Measurements from ENCODE around the gene CDH4.

The CDH4 gene

DNA sequence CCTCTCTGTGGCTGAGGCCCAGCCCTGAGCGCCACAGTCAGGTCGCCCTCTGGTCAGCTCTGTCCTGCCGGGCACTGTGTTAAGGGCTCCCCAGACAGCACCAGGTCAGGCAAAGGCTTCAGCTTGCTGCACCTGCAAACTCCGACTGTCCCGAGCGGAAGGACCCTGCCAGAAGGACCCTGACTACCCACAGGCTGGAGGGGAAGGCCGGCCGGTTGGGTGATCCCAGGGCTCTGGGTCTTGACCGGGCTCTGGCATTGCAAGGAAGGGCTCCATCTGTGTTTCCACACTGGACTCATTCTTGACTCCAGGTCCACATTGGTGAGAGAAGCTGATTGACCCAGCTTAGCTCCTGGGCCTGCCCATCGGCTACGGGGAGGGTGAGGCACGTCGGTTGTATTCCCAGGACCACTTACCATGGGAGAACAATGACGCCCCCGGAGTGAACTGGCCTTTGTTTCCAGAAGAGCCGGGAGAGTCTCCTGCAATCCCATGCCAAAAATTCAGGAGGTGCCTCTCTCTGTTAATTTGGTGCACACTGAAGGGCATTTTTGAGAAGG lies 583.8 kb downstream of the CDH4 start:
- TF ChIP-seq CTCF (IDR thresholded peaks at IDR 0.05; ENCODE audit: low read depth, low read length) = no peak
- no peak overlapping the region for H3K4me3 ChIP-seq (ENCODE audit: low read depth, low read length)

DNA sequence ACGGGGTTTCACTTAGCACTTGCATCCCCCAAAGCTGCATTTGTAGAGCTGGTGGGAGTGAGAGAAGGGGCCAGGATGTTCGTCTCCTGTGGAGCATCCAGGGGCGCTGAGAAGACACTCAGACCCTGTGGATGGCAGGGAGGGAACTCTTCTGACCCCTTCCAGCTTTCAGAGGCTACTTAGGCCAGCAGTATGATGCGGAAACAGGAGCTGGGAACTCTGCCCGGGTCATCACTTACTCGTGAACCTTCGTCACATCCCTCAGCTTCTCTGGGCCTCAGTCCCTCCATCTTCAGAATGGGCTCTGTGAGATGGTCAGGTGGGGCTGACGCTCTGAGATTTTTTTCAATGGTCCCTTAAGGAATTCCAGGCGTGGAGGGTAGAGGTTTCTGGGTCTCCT lies 585.1 kb downstream of the CDH4 start:
- H3K4me3 ChIP-seq (ENCODE audit: low read depth, low read length) = no peak overlapping the region
- no peak for TF ChIP-seq CTCF (IDR thresholded peaks at IDR 0.05; ENCODE audit: low read depth, low read length)

DNA sequence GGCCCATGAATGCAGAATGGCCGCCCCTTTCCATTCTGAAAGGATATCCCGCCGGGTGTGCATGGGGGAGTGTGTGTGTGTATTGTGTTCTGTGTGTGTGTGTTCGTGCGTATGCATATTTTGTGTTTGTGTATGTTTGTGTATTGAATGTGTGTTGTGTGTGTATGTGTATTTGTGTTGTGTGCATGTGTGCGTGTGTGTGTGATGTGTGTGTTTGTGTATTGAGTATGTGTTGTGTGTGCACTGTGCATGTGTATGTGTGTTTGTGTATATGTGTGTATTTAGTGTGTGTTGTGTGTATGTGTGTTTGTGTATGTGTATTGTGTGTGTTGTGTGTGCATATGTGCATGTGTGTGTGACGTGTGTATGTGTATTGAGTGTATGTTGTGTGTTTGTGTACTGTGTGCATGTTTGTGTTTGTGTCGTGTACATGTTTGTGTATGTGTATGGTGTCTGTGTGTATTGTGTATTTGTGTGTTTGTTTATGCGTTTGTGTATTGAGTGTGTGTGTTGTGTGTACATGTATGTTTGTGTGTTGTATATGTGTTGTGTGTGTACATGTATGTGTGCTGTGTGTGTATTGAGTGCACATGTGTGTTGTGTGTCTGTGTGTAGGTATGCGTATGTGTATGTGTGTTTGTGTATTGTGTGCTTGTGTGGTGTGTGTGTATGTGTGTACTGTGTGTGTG lies 587.3 kb downstream of the CDH4 start:
- TF ChIP-seq CTCF (IDR thresholded peaks at IDR 0.05; ENCODE audit: low read depth, low read length) = no peak
- no peak overlapping the region for H3K4me3 ChIP-seq (ENCODE audit: low read depth, low read length)

GRCh38 chr20:61839912-61840778 lies 588.1 kb downstream of the CDH4 start:
- TF ChIP-seq CTCF (IDR thresholded peaks at IDR 0.05; ENCODE audit: low read depth, low read length) = no peak

DNA sequence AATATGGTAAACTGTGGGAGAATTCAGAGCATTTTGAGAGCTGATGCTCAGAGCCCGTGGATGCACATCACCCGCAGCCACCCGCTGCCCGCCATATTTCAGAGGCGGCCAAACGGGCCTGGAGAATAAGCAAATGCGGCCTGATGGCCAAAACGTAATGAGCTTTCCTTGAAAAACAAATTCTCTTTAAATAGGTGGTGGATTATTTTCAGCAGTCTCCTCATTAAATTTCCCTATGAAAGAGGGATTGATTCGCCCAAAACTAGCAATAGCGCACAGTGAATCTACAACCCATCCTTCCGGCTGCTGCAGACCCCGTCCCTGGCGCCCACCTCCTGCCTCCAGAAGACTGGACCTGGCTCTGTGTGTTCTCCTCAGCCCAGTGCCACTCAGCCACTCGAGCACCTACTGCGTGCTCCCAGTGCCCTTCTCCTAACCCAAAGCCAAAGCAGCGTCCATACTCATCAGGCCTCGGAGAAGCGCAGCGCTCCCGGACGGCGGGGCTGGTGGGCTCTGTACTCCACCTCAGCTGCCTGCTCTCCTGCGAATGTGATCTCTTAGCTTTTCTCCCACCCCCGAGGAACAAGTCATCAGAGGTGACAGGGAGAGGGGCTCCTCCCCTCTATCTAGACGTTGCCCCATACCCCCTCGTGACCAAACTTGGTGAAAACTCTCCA lies 588.9 kb downstream of the CDH4 start:
- H3K4me3 ChIP-seq (ENCODE audit: low read depth, low read length) = no peak overlapping the region
- no peak for TF ChIP-seq CTCF (IDR thresholded peaks at IDR 0.05; ENCODE audit: low read depth, low read length)

More at GRCh38 chr20:61839912-61840778, 588.1 kb downstream of the CDH4 start:
- H3K4me3 ChIP-seq (ENCODE audit: low read depth, low read length) = no peak overlapping the region

GRCh38 chr20:61841551-61841950 lies 589.5 kb downstream of the CDH4 start:
- TF ChIP-seq CTCF (IDR thresholded peaks at IDR 0.05; ENCODE audit: low read depth, low read length) = no peak
- H3K4me3 ChIP-seq (ENCODE audit: low read depth, low read length) = no peak overlapping the region
